BE2C (cell line): ENCODE results near the gene PCNX3.

Source experiments
- DNase-seq: peaks from one replicate; pipeline ENCODE4 v3.0.0-alpha.2; 2020
- H3K27me3 ChIP-seq: fragments of 250-450 bp; sonication (Bioruptor Pico); 2 replicates; pipeline ENCODE4 v1.5.1; 2020; ENCODE audit warnings: mild to moderate bottlenecking
- H3K36me3 ChIP-seq: fragments of 250-450 bp; sonication (Bioruptor Pico); 2 replicates; pipeline ENCODE4 v1.5.1; 2020; ENCODE audit warnings: mild to moderate bottlenecking
- H3K4me1 ChIP-seq: fragments of 250-450 bp; sonication (Bioruptor Pico); 2 replicates; pipeline ENCODE4 v1.5.1; 2020
- H3K4me3 ChIP-seq: 2 replicates; pipeline ENCODE4 v1.5.1; 2011; ENCODE audit warnings: low read depth, low read length
- H3K9me3 ChIP-seq: fragments of 250-450 bp; sonication (Bioruptor Pico); 2 replicates; pipeline ENCODE4 v1.5.1; 2020
- TF ChIP-seq, protein P1 (sequence below): IDR thresholded peaks from 2 replicates; pipeline ENCODE4 v1.5.1; 2012; ENCODE audit warnings: mild to moderate bottlenecking, low read depth, low read length

The PCNX3 gene

DNA sequence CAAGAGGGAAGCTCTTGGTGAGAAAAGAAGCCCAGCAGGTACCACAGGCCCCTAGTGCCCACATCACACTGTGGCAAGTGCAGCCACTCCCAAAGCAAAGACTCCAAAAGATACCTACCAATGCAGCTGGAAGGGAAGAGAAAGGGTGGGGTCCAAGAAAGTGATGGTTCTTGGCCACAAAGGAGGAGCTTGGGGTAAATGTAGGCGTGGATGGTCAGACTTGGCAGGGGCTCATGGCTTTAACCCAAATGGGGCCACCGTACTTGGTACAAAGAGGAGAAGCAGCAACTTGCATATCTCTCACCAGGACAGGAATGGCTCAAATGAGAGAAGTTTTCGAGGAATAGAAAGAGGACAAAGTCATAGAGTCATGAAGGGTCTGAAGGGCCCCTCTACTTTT is 6.3 kb upstream of the PCNX3 start:
- TF ChIP-seq, protein P1, sequence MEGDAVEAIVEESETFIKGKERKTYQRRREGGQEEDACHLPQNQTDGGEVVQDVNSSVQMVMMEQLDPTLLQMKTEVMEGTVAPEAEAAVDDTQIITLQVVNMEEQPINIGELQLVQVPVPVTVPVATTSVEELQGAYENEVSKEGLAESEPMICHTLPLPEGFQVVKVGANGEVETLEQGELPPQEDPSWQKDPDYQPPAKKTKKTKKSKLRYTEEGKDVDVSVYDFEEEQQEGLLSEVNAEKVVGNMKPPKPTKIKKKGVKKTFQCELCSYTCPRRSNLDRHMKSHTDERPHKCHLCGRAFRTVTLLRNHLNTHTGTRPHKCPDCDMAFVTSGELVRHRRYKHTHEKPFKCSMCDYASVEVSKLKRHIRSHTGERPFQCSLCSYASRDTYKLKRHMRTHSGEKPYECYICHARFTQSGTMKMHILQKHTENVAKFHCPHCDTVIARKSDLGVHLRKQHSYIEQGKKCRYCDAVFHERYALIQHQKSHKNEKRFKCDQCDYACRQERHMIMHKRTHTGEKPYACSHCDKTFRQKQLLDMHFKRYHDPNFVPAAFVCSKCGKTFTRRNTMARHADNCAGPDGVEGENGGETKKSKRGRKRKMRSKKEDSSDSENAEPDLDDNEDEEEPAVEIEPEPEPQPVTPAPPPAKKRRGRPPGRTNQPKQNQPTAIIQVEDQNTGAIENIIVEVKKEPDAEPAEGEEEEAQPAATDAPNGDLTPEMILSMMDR = no peak
- DNase-seq = no peak
- 0 out of 2 replicates have a peak, but pooled peaks cover 2% of the 10 kb centered on the region for H3K4me1 ChIP-seq
- H3K4me3 ChIP-seq = no peak overlapping the region
- H3K9me3 ChIP-seq = no peaks in the 10 kb centered on the region
- no peaks in the 10 kb centered on the region for H3K27me3 ChIP-seq
- H3K36me3 ChIP-seq = no peaks in the 10 kb centered on the region

DNA sequence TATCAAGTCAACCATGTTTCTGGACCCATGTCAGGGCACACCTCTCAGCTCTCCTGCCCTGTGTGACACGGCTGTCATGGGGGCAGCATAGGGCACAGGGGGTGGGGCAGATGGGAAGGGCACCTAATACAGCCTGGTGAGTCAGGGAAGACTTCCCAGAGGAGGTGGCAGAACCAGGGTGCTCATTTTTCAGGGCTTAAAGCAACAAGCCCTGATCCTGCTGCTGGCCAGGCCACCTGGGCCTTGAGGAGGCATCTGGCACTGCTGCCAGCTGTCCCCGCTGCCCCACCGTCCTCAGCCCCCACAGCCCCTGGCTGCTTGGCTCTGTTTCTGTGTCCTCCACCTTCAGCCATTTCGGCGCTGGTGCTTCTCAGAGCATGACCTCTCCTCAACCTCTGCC is 5.9 kb upstream of the PCNX3 start:
- no peak for DNase-seq
- TF ChIP-seq, protein P1 = no peak
- Histone ChIP-seq H3K36me3 (no peaks in the 10 kb centered on the region), H3K9me3 (no peaks in the 10 kb centered on the region), H3K27me3 (no peaks in the 10 kb centered on the region), H3K4me1 (0 out of 2 replicates have a peak, but pooled peaks cover 2% of the 10 kb centered on the region), H3K4me3 (no peak overlapping the region)

DNA sequence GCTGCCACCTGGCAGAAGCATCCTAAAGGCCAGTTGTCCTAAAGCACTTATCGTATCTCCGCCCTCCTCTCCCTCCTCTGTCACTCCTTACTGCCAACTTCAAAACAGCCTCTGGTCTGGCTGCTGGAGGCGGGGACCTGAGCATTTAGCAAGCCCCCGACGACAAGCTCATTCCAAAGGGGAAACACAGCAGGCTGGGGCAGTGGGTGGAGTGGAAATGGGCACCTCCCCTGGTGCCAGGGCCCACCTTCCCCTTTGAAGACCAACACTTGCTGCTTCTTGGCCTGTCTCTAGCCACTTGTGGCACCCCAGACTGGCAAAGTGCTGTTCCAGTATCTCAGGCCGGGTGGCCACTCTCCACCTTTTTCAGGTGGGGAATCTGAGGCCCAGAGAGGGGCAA is 5.2 kb upstream of the PCNX3 start:
- TF ChIP-seq, protein P1 = no peak
- Histone ChIP-seq H3K4me1 (0 out of 2 replicates have a peak, but pooled peaks cover 2% of the 10 kb centered on the region), H3K27me3 (no peaks in the 10 kb centered on the region), H3K4me3 (no peak overlapping the region), H3K9me3 (no peaks in the 10 kb centered on the region), H3K36me3 (no peaks in the 10 kb centered on the region)
- no peak for DNase-seq

DNA sequence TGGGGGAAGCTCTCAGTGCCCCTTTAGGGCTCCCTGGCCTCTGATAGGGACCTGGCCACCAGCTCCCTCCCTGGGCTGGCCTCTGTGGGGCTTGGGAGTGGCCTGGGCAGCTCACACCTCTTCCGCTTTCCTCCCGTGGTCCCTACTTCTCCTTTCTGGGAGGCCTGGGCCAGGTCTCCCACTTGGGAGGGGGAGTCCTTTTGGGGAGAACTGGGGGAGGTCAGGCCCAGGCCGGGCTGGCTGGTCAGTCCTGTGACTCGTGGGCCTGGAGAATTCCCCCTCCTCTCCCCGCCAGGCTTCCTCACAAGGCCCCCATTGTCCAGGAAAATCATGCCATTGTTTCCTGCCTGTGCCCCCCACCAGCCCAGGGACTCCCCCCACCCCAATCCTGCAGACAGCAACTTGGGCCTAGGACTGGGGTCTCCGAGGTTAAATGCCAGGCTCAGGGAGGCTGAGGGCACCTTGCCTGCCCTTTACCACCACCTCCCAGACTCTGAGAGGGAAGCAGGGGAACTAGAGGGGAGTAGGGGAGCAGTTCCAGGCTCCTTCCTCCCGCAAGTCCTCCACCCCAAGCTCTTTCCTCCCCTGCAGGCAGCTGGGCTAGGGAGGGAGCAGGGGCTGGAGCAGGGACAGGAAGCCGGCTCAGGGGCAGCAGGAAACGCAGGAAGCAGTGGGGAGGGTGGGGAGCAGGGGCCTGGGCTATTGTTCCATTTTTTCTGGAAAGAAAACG is 4.4 kb upstream of the PCNX3 start:
- TF ChIP-seq, protein P1 = no peak
- H3K36me3 ChIP-seq = no peaks in the 10 kb centered on the region
- no peak for DNase-seq
- no peak overlapping the region for H3K4me3 ChIP-seq
- 0 out of 2 replicates have a peak, but pooled peaks cover 2% of the 10 kb centered on the region for H3K4me1 ChIP-seq
- H3K9me3 ChIP-seq = no peaks in the 10 kb centered on the region
- H3K27me3 ChIP-seq = no peaks in the 10 kb centered on the region

DNA sequence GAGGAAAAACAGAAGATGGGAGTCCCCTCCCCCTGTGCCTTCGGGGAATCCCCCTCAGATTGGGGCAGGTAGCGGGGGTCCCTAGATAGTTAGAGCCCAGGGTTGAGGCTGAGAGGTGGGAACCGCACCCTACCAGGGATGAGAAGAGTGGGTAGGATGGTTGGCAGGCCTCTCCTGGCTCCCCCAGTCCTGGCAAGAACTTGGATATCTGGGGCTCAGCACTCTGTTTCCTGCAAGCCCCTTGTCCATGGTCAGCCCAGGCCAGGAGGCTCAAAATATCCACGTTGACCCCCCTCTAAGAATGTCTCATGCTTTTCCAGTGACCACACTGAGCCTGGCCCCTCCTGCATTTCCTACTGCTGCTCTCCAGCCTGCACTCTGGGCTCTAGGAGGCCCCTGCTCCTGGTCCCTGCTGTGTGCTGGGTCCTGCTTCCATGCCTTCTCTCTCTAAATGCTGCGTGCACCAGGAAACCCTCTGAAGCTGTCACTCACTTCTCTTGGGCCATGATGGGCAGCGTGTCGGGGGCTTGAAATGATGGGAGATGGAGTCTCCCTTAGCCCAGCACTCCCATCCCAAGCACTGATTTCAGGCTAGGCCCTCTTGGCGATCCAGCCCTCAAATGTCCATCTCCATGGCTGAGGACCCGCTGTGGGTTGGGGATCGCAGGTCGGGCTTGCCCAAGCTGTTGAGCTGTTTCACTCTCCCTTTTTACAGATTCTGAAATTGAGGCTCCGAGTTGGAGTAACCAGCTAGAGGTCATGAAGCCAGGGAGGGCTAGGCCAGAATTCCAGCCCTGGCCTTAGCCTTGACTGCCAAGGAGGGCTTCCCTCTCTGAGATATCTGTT is 3.6 kb upstream of the PCNX3 start:
- Histone ChIP-seq H3K4me3 (no peak overlapping the region), H3K9me3 (no peaks in the 10 kb centered on the region), H3K4me1 (no peaks in the 10 kb centered on the region), H3K36me3 (no peaks in the 10 kb centered on the region), H3K27me3 (no peaks in the 10 kb centered on the region)
- TF ChIP-seq, protein P1 = no peak
- DNase-seq = no peak

DNA sequence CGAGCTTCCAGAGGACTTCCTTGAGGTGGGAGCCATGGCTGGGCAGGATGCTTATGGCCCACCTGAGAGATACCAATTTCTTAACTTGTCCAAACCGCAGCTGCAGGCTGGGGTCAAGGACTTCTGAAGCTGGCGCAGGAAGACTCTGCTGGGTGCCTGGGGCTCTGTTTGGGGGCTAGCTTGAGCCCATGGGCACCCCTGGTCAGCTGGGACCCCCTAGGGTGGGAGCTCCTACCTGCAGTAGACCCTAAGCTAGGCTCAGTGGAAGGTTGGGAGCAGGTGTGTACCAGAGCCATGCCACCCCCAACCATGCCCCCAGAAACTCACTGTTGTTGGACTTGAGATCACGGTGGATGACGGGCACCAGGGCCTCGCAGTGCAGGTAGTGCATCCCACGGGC is 2.9 kb upstream of the PCNX3 start:
- Histone ChIP-seq H3K27me3 (no peaks in the 10 kb centered on the region), H3K4me3 (no peak overlapping the region), H3K9me3 (no peaks in the 10 kb centered on the region), H3K36me3 (no peaks in the 10 kb centered on the region), H3K4me1 (no peaks in the 10 kb centered on the region)
- TF ChIP-seq, protein P1 = no peak
- no peak for DNase-seq
